GM08714 (cell line): ENCODE measurements around the gene TRIM54.
A peak's percentile ranks its signal among the peaks of the same experiment; 100 is the strongest.

Source experiments
- H3K4me3 ChIP-seq: fragments of 200-500 bp; sonication (Bioruptor generic); 2 replicates; pipeline ENCODE4 v1.5.1; 2014; ENCODE audit warnings: mild to moderate bottlenecking, low read length, inconsistent platforms
- ZNF274 ChIP-seq: IDR thresholded peaks from 2 replicates; pipeline ENCODE4 v1.6.1; 2012; ENCODE audit warnings: mild to moderate bottlenecking, low read depth, low read length

The TRIM54 gene

DNA sequence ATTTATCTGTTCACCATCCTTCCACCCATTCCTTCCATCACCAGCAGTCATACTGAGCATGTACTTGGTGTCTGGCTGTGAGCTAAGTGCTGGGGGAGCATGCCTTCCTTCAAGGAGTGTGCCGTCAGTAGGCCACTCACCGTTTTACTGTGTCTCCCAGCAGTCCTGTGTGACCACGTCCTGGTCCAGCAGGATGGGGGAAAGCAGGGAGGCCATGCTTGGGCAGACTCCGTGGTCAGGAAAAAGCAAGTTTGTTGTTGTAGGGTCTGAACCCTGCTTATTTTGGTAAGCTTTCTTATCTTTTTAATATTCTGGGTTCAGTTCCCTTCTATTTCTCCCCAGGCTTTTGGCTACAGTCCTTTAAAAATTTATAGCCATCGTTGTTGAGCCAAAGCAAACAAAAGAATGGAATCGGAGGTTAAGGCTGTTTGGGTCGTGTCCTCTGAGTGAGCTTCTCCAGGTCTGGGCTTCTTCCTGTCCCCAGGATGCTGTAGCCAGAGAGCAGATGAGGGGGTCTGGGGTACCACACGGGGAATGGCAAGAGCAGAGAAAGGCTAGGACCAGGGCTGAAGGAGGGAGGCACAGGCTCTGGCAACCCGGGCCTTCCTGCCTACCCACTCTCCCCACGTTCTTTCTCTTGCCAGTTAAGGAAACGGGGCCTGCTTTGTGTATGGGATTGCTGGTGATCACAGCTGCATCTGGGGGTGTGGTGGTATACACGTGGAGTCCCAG, 32.9 kb upstream of the TRIM54 start:
- TF ChIP-seq ZNF274: no peak
- H3K4me3 ChIP-seq: no peak overlapping the region

DNA sequence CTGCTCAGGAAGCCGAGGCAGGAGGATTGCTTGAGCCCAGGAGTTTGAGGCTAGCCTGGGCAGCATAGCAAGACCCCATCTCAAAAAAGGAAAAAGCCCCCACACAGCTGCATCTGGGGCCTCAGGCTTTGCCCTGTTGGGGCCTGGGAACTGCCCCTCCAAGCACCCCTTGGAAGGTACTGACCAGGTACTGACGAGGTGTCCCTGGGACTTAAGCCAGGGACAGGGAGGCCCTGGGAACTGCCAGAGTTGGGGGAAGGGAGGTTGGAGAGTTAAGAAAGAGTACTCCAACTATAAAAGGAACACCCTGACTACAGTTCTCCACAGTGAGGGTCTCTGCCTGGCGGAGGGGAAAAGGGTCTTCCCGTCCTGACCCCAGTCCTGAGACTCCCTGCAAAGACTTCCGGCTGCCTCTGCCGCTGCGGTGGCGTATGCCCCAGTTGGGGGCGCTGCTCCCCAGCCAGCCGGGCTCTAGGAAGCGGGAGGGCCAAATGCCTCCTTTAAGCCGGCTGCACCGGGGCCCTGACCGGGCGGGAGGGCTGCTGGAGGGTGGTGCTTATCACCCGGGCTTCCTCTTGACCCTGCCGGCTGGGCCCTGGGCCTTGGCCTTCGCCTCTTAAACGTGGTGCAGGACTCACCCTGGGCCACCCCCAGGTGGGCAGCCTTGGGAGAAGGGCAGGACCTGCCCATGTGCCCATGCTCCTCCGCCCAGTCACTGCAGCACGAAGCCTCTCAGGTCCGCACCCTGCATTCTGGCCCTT, 32.2 kb upstream of the TRIM54 start:
- H3K4me3 ChIP-seq: no peak overlapping the region
- TF ChIP-seq ZNF274: no peak

DNA sequence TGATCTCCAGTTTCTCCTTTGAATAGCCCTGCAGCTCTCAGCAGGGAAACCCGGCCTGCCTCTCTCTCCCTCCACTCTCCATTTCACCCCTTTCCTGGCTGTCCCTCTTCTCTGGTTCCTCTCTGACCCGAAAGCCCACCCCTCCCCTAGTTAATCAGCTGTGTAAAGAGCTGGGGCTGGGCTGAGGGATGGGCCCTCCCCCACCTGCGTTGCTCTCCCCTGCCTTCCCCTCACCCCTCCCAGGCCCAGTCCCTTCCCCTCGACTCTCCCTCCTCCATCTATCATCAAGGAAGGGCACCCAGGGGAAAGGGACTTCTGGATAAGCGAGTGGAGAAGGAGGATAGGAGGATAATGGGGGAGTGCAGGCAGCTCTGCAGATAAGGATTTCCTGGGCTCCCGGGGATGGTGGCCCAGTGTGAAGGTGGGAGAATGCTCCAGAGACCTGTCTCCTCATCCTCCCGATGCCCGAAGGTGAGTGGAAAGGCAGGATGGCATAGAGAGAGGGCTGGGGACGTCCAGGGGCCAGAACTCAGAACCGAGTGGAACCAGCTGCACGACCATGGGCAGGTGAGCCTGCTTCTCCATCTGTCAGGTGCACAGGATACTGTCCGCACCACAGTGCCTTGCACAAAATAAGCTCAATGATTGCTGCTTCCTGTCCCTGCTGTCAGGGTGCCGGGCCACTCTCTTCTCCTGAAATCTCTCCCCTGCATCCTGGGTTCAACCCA, 31.4 kb upstream of the TRIM54 start:
- no peak overlapping the region for H3K4me3 ChIP-seq
- no peak for TF ChIP-seq ZNF274

DNA sequence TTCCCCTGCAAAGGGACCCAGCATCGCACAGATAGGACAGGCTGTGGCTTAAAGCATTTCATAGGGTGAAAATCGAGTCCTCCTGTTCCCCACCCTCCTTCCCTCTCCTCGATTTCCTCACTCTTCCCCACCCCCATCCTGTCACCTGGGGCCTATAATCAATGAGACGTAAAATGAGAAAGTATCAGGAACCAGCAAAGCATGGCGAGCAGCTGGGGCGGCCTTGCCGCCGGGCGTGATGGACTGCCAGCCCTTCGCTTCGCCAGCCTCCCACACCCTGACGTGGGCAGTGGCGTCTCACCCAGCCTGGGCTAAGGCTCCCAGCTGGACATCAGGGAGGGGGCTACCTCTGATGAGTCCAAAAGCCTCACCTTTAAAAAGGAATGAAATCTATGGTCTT, 30.5 kb upstream of the TRIM54 start:
- no peak for TF ChIP-seq ZNF274

DNA sequence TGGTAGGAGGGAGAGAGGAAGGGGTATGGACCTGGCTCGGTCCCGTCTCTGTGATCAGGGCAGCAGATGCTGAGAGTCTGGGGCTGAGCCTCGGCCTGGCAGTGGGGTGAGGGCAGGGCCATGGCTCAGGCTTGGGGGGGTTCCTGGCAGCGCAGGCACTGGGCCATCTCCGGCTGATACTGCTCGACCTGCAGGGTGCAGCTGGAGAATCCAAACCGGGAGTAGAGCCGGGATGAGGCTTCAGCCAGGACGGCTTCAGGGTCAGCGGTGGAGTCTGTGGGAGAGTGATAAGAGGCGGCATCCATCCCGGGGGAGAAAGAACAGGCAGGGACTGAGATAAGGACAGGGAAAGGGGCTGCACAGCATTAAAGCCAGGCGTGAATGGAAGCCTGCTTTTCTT, 27.0 kb upstream of the TRIM54 start:
- H3K4me3 ChIP-seq: no peak overlapping the region

More for the DNA sequence above, 30.5 kb upstream of the TRIM54 start:
- no peak overlapping the region for H3K4me3 ChIP-seq

DNA sequence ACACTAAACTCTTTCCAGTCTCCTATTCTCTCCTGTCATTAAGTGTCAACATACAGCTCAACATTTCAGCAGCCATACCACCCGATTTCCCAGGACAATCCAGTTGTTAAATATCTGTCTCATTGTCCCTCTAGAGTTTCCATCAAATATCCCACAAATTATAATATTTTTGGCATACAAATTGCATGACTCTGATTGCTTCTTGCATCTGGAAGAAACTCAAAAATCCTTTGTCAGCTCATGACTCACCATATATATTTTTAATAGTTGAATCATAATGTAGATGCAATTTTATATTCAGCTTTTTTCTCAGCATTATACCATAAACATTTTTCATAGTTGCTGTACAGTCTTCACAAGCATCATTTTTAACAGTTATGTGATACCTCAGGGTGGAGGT, 26.6 kb upstream of the TRIM54 start:
- H3K4me3 ChIP-seq: no peak overlapping the region
- TF ChIP-seq ZNF274: no peak

More for the DNA sequence above, 27.0 kb upstream of the TRIM54 start:
- TF ChIP-seq ZNF274: no peak

DNA sequence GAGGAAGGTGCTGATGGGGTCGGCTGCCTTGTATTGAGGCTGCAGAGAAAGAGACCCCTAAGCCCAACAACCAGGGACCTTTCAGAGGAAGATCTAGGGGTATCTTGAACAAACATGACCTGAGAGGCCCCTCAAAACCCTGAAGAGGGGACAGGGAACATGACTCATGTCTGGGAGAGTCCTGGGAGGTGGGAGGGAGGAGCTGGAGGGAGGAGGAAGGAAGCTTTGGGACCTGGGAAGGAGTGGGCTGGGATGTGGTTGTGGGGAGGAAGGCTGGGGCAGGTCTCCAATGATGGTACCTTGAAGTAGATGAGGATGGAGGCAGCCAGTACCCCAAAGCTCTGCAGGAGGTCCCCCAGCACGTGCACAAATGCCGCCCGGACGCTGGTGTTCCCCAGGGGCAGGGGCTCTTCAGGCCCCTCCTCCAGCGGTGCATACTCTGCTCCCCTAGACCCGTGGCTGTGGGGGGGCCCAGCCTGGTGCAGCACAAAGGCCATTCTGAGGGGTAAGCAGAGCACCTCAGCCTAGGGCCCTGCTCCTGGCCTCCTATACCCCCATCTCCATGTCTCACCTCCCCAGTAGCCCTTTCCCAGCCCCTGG, 25.3 kb upstream of the TRIM54 start:
- H3K4me3 ChIP-seq: no peak overlapping the region
- TF ChIP-seq ZNF274: no peak

DNA sequence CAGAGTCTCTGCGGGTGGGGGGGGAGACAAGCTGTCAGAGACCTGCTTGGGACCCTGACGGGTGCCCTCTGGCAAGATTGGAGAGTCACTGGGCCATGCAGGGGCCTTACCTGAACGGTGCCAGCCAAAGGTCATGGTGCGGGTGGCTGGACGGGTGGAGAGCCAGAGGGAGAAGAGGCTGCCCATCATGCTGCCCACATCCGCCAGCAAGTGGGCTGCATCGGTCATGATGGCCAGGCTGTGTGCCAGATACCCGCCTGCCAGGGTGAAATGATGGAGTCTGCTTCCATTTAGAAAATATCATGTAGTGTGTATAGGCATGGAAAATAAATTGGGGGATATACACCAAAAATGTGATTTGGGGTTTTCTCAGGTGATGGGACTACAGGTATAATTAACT, 24.2 kb upstream of the TRIM54 start:
- H3K4me3 ChIP-seq: no peak overlapping the region
- no peak for TF ChIP-seq ZNF274

DNA sequence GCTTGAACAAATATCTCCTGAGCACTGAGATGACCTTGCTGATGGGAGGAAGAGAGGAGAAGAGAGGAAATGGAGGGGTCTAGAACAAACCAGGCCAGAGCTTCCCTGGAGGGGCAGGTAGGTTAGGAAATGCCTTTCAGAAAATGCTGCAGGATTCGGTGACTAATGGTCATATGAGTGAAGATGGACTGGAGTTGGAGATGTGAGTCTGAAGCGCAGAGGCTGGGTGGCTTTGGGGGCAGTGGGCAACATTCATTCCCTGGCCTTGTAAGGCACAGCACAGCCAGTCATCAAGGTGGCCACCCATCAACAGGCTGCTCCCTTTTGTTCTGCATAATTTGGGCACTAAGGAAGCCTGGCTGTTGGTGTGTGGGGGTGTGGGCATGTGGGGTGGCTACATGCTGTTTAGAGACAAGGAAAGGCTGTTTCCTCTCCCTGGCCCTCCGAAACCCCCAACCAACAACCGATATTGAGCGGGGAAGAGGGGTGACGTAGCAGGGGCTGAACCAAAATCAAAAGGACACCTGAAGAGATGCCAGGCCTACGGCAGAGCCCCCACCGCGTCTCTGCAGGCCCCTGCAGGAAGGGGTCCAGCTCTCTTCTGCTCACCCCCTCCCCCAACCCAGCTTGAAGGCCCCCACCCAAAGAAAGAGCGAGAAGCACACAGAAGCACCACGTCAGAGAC, 20.8 kb upstream of the TRIM54 start:
- no peak overlapping the region for H3K4me3 ChIP-seq
- no peak for TF ChIP-seq ZNF274

DNA sequence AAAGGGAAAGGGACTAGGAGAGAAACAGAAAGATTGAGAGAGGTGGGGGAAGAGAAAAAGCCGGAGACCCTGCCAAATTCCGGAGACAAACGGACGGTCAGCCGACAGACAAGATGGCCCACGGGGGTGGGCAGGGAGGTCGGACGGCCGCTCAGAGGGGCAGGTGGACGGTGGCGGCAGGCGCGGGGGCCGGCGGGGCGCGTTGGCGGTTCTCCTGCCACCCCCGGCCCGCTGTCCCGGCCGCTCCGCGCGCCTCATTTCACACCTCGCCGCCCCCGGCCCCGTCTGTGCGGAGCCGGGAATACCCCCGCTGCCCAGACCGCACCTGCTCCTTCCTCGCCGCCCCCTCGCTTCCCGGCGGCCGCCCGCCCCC, 20.3 kb upstream of the TRIM54 start:
- H3K4me3 ChIP-seq: no peak overlapping the region

DNA sequence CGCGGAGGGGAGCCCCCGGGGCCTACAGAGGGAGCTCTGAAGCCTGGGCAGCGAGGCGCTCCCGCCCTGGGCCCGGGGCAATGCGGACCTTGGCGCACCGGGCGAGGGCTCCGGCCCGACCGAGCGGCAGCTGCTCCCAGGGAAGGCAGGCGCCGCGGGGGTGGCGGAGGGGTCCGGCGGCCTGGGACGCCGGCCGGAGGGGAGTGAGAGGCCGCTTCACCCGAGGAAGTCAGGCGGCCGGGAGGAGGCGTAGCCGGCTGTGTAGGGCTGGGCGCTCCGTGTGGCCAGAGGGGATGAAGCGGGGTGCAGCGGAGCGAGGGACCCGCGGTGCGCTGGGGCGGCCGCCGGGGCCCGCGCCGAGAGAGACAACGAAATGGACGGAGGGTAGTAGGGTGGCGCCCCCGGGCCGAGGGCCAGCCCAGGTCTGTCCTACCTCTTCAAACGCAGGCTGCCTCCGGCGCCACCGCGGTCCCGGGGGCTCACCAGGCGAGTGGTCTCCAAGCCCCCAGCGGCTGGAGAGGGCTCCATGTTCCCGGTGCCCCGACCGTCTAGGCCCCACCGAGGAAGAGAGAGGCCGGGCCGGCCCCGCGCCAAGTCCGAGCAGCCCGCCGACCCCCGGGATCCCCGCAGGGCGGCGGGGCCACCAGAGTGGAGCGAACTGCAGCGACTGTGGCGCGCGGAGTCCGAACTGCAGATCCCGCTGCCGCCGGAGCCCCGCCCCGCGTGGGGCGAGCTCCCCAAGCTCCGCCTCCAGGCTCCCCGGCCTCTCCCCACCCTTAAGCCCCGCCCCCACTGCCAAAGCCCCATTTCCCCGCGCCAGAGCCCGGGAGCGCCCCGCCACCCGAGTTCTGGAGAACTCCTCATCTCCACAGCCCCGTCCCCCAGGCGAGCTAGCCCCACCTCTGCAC, 19.6 kb upstream of the TRIM54 start, which contains the start of gene SLC30A3:
Gene SLC30A3 (minus strand): TSS at position 669 of the 908 bp plus-strand sequence. CDS start 141 bp downstream, at position 528.
- no peak for TF ChIP-seq ZNF274
- peak within 1 kb of the TSS; percentile 43; the same call in 1 of the 2 replicates for H3K4me3 ChIP-seq

More for the DNA sequence above, 20.3 kb upstream of the TRIM54 start:
- no peak for TF ChIP-seq ZNF274

DNA sequence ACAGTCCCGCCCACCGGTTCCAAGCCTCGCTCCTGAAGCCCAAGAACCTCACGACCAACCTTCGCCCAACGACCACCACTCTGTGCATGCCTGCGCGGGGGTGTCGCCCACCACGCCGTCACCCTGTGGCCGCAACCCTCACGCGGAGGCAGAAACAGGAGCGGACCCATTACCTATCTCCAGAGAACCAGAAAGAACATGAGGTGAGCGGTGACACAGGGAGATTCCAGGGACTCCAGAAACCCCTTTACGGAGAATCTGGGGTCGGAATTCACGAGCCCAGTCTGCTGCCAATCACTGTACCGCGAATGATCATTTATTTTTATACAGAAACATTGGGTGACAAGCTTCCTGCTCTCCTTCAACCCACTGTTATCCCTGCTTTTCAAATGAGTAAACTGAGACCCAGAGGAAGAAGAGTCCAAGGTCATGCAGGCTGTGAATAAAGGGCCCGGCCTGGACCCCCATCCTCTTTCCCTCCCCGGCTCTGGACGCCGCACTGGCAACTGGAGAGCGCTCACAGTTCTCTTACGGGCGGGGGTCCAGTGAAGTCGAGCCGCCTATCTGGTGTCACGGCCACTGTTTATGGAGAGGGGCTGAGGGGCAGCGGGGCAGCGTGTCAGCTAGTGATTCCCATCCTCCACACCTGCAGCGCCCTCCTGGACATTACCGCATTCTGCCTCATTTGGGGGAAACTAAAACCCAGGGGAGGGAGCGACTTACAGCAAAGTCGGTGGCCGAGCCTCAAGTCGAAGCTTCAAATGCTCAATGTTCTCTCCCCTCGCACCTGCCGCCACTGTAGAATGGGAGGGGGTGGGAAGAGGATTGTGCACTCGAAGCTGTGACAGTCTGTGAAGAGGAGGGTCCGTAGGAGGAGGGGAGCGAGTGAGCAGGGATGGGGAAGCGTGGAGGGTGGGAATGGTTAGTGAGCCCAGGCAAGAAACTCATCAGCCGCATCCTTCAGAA, 18.7 kb upstream of the TRIM54 start:
- TF ChIP-seq ZNF274: no peak
- H3K4me3 ChIP-seq: peak overlapping the region; percentile 43; the same call in 1 of the 2 replicates
